HG03108 (cell line): ENCODE measurements around the gene NOTCH4.
A peak's percentile ranks its signal among the peaks of the same experiment; 100 is the strongest.
"Not testable (repeated sequence)": the region's sequence is repeated elsewhere in the genome, so short reads cannot be mapped to it uniquely, and the experiment has no call there.

ENCODE experiments used
- ATAC-seq: cut with Tn5 transposase; IDR thresholded peaks from one replicate; pipeline ENCODE4 v1.9.1; 2021; ENCODE audit warnings: moderate library complexity; ENCODE audit not compliant: unreplicated experiment

Gene NOTCH4

GRCh38 chr6:32223258-32224235, at the start of gene NOTCH4:
Gene NOTCH4 (minus strand): TSS chr6:32224067. CDS start chr6:32223928, 139 bp downstream.
- ATAC-seq, result no peak

DNA sequence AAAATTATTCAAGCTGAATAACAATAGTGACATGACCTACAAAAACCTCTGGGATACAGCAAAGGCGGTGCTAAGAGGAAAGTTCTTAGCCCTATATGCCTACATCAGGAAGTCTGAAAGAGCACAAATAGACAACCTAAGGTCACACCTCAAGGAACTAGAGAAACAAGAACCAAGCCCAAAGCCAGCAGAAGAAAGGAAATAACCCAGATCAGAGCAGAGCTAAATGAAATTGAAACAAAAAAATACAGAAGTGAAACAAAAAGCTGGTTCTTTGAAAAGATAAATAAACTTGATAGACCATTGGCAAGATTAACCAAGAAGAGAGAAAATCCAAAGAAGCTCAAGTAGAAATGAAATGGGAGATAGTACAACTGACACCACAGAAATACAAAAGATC, 47.6 kb upstream of the NOTCH4 start:
- no peak for ATAC-seq

GRCh38 chr6:32268459-32268858, 44.6 kb upstream of the NOTCH4 start:
- not testable (repeated sequence) for ATAC-seq

- no peak for ATAC-seq
These were observed 43.2 kb upstream of the NOTCH4 start for GRCh38 chr6:32267035-32267434.

DNA sequence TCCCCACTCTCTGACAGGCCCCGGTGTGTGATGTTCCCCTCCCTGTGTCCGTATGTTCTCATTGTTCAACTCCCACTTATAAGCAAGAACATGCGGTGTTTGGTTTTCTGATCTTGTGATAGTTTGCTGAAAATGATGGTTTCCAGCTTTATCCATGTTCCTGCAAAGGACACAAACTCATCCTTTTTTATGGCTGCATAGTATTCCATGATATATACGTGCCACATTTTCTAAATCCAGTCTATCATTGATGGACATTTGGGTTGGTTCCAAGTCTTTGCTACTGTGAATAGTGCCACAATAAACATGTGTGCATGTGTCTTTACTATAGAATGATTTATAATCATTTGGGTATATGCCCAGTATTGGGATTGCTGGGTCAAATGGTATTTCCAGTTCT, 33.4 kb upstream of the NOTCH4 start:
- ATAC-seq, result not testable (repeated sequence)

GRCh38 chr6:32255199-32256153, 31.6 kb upstream of the NOTCH4 start:
- ATAC-seq, result peak; percentile 62

- no peak for ATAC-seq
These were observed 30.9 kb upstream of the NOTCH4 start for GRCh38 chr6:32254761-32255198.

GRCh38 chr6:32252331-32253009, 28.6 kb upstream of the NOTCH4 start:
- ATAC-seq, result no peak

- no peak for ATAC-seq
These were observed 25.4 kb upstream of the NOTCH4 start for GRCh38 chr6:32249262-32249661.

DNA sequence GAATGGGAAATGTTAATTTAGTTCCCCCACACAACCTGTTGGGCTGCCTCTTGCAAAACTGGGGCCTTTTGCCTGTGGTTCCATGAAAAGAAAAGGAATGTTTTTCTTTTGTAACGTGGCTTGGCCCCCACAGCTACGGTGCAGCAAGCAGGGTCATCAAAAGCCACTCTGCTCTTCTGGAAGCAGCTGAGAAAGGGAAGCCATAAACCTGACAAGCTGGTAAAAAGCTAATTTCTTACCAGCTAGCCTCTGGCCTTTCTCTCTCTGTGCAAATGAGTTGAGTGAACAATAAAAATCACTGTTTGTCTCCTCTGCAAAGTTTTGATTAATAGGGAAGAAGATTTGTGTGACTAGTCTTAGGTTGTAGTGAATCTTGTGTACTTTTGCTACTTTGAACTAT, 23.5 kb upstream of the NOTCH4 start:
- no peak for ATAC-seq

- no peak for ATAC-seq
These were observed 21.1 kb upstream of the NOTCH4 start for GRCh38 chr6:32244946-32245398.

- no peak for ATAC-seq
These were observed 20.4 kb upstream of the NOTCH4 start for GRCh38 chr6:32244270-32244669.

GRCh38 chr6:32242318-32242813, 18.5 kb upstream of the NOTCH4 start:
- not testable (repeated sequence) for ATAC-seq

DNA sequence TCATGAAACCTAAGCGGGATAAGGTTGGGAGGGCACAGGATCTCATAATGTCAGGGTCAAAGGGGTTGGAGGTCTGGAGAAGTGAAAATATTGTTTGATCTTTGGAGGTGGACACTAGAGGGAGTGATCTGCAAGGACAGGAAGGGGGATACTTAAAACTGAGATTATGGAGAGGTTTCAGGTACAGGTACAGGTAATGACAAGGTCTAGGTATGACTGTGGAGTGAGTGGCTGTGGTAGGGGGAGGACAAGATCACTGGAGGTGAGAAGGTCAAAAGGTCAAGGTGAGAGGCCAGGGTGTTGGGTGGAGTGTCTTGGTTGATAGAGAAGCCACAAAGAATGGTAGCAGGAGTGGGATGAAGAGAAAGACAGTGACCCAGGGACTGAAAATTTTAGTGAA, 16.8 kb upstream of the NOTCH4 start:
- ATAC-seq, result no peak

DNA sequence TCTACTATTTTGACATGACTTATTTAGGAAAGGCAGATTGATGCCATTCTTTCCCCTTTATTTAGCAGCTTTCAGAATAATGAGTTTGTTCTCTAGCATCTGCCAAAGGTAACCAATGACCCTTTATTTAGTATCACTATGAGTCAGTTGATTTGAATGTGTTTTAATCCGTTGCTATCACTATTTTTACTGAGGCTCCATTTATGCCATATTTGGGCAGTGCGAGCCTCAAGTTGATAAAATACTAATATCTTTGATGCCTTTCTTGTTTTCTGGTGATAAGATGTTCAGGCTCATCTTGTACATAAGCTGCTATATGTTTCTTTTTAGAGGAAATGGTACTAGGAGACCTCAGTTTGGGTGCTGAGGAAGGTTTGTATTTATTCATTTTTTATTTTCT, 15.6 kb upstream of the NOTCH4 start:
- ATAC-seq, result no peak

DNA sequence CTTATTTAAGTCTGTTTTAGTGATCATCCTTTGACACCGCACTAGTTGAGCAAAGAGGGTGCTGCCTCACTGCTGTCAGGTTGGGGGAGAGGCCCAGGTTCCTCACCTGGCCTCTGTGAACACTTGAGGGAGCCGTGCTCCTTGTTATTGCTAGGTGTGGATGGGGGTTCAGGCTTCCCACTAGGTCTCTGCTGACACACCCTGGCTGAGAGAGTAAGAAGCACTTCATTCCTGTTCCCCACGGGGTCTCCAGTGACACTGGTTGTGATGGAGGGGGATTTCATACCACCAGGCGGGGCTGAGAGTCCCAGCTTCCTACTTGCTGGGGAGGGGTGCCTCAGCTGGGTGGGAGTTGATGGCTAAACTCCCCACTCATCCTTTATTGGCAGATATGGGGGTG, 11.1 kb upstream of the NOTCH4 start:
- no peak for ATAC-seq

DNA sequence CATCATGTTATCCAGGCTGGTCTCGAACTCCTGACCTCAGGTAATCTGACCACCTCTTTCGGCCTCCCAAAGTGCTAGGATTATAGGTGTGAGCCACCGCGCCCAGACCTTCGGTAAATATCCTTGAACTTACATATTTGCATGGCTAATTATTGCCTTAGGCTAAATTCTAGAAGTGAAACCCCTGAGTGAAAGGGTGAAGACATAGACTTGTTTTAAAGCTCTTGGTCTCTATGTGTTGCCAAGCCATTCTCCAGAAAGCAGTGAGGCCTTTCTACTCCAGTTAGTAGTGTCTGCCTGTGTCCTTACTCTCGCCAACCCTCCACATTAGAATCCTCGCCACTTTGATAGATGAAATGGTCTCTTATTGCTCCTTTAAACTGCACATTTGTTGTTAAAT, 2.6 kb upstream of the NOTCH4 start:
- no peak for ATAC-seq

- no peak for ATAC-seq
These were observed 829 bp upstream of the NOTCH4 start for GRCh38 chr6:32224696-32225095.

DNA sequence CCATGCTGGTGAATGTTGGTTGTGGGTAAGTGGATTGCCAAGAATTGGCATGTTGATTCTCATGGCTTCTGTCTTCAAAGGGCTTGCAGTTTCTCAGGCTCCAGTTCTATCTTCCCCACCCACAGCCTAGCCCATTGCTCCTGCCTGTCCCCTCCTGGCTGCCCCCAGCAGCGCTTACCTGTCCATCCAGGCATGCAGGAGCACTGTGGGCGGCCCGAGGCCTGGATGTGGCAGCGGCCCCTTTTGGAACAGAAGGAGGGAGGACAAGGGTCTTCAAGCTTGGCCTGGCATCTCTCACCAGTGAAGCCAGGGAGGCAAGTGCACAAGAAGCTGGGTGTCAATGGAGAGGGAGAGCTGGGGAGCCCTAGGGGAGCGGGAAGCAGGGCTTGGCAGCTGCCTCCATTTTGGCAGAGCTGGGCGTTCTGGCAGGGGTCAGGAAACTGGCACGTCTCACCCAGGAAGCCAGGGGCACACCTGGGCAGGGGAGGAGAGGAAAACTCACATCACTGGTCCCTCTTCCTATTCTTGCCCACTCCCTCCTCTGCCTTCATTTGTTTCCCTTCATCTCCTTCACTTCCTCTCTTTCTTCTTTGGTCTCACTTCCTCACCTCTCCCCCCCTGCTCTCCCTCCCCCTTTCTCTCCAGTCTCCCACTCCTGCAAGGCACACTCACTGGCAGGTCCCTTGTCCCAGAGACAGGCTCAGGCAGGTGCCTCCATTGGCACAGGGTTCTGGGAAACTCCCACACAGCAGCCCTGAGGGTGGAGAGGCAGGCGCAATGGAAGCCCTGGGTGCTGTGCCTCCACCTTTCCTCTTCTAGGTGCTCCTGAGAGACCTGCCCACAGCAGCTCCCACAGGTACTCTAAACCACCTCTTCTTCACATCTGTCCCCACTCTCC, 1.3 kb downstream of the NOTCH4 start:
- ATAC-seq, result no peak

DNA sequence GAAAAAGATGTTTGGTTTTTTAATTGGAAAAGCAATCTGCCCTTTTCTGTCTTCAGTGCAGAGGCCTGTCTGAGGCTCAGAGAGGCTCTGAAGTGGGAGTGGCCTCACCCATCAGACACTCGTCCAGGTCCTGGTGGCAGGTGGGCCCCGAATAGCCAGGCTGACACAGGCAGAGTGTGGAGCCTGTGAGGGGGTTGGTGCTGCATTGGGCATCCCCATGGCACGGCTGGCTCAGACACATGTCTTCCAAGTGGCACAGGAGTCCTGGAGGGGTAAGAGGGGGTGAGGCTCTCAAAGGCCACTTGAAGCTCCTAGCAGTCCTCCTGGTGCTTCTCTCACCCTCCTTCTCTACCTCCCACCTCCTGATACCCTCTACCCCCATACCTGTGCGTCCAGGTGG, 3.8 kb downstream of the NOTCH4 start:
- no peak for ATAC-seq
